ENCODE data around the gene TMC4.

DNA sequence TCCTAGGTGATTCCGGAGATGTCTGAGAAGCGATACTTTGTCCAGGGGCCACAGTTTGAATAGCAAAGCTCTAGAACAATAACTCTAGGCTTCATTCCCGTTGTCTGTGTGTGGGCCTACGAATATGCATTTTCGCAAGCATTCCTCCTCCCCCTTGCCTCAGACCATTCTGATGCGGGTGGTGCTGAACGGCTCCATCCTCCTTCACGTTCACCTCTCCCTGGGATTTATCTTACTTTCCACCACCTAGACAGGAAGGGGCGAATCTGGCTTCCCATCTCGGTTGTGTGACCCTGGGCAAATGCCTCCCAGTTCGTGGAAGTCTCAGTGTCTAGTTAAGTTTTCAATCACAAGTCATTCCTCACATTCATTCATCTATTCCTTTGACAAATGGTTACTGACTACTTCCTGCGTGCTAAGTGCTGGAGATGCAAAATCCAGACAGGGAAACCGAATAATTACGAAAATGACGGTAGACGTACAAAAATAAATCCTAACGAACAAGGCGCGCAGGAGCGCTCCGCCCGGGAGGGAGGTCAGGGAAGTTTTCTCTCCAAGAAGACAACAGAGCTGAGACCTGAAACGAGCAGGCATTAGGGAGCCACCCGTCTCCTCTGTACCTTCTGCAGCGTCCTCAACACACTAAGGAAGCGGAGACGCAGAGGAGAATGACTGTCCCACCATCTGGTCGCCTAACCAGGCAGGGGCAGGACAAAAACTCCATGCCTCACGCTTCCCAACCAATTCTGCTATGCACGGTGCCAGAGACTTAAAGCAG is 36.7 kb downstream of the TMC4 start:
- TF ChIP-seq POLR2AphosphoS5 (IDR thresholded peaks at IDR 0.05), result no peak
- TF ChIP-seq, protein P1, sequence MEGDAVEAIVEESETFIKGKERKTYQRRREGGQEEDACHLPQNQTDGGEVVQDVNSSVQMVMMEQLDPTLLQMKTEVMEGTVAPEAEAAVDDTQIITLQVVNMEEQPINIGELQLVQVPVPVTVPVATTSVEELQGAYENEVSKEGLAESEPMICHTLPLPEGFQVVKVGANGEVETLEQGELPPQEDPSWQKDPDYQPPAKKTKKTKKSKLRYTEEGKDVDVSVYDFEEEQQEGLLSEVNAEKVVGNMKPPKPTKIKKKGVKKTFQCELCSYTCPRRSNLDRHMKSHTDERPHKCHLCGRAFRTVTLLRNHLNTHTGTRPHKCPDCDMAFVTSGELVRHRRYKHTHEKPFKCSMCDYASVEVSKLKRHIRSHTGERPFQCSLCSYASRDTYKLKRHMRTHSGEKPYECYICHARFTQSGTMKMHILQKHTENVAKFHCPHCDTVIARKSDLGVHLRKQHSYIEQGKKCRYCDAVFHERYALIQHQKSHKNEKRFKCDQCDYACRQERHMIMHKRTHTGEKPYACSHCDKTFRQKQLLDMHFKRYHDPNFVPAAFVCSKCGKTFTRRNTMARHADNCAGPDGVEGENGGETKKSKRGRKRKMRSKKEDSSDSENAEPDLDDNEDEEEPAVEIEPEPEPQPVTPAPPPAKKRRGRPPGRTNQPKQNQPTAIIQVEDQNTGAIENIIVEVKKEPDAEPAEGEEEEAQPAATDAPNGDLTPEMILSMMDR (IDR thresholded peaks at IDR 0.05 in 8 of 11, conservative IDR thresholded peaks at IDR 0.05 in 3 of 11), result no peak
